Adrenal gland (tissue), 12 donors: Measurements from ENCODE around the gene CEP112. TPM values are rescaled to one million over a fixed set of nuclear protein-coding genes. Genes with fewer than 3 reads are reported as not detected.

ENCODE experiments used
- DNase-seq, 7 donors: peaks; one replicate each; pipeline ENCODE4 v3.0.0-alpha.2; 2019 to 2020
- H3K27ac ChIP-seq, 5 donors: fragments of 200-600 bp; sonication (generic) in 4 of 5; 1 replicate in 3 of 5; 2 replicates in 2 of 5; pipeline versions ENCODE4 v1.5.1 to v1.8.0; 2016 to 2020; ENCODE audit warnings: mild to moderate bottlenecking in 1 of 5
- H3K27me3 ChIP-seq: fragments of 200-600 bp; 2 replicates; pipeline ENCODE4 v1.8.0; 2021
- H3K36me3 ChIP-seq, 2 donors: fragments of 200-600 bp; replicated peaks in 1 of 2; 1 replicate in 1 of 2; 2 replicates in 1 of 2; pipeline versions ENCODE4 v1.5.1 to v1.8.0; 2018 to 2022
- H3K4me1 ChIP-seq, 2 donors: fragments of 200-600 bp; replicated peaks in 1 of 2; 1 replicate in 1 of 2; 2 replicates in 1 of 2; pipeline versions ENCODE4 v1.5.1 to v1.8.0; 2018 to 2021
- H3K4me3 ChIP-seq, 4 donors: fragments of 200-600 bp; sonication (generic) in 3 of 4; one replicate each; pipeline ENCODE4 v1.5.1; 2016 to 2018
- H3K9me3 ChIP-seq, 3 donors: fragments of 200-600 bp; sonication (generic) in 1 of 3; replicated peaks in 1 of 3; 1 replicate in 2 of 3; 2 replicates in 1 of 3; pipeline versions ENCODE4 v1.5.1 to v1.8.0; 2016 to 2021
- CTCF ChIP-seq, 6 experiments: fragments of 450-650 bp in 4 of 6; fragments of 200-600 bp in 2 of 6; sonication (generic) in 1 of 6; IDR thresholded peaks; 1 replicate in 5 of 6; 2 replicates in 1 of 6; pipeline versions ENCODE4 v1.5.1 to v1.8.0; 2016 to 2021; ENCODE audit warnings: antibody characterized with exemption in 6 of 6, mild to moderate bottlenecking in 2 of 6, moderate library complexity in 1 of 6
- POLR2A ChIP-seq, 2 donors: fragments of 450-650 bp; IDR thresholded peaks; one replicate each; pipeline ENCODE4 v1.6.1; 2017; ENCODE audit warnings: antibody characterized with exemption in 2 of 2, mild to moderate bottlenecking in 2 of 2, moderate library complexity in 1 of 2
- WGBS, 4 donors: extraction: QIAGEN DNeasy Blood & Tissue Kit in 2 of 4; methylation state at CpG; one replicate each; pipeline versions ENCODE4 v1.1.5 to v1.1.7; 2013 to 2017; 5-methylcytosine and 5-hydroxymethylcytosine counted together
- intact Hi-C, 2 donors: fragments of 100-400 bp; cut with DNase I; formaldehyde crosslinking; loops; one replicate each; pipeline versions ENCODE4 v1.14.1 to v1.15.0; 2022 to 2023
- polyA plus RNA-seq, 3 donors: library from polyadenylated mRNA; stranded (reverse); fragments of 200-250 nt in 2 of 3; fragments of 350-450 nt in 1 of 3; fragmentation: Illumina TruSeq in 1 of 3; extraction: RNeasy Lipid Tissue Mini Kit (QIAGEN cat#74804) in 1 of 3; gene quantifications; one replicate each; pipeline ENCODE4 v1.2.3, GENCODE V29; 2013 to 2014
- total RNA-seq, 9 donors: library from RNA; depleted of rRNA in 4 of 9; stranded (reverse); fragments of >200 nt in 4 of 9; fragments of 120-200 nt in 1 of 9; fragmentation: NEBNext Ultra II Directional in 1 of 9; extraction: Animal tissue kit (Norgen Biotek cat#: 25700) in 1 of 9; gene quantifications; one replicate each; pipeline versions ENCODE4 v1.1.0 to v1.2.4, GENCODE V29; 2013 to 2023
- donor health status: healthy with polysubstance abuse.
- donor health status: Bipolar disorder and iron deficiency.
- donor health status: DM: yes; HTN: yes; CAD: no.
- donor health status: DM: no; HTN: no; CAD: no.
- donor health status: DM: no; HTN: no; CAD: no.
- donor health status: DM: yes; HTN: yes; CAD: no.

The CEP112 gene
- total and polyA plus RNA-seq, 12 donors = 4.2 to 24.1 (median 9.6) TPM

DNA sequence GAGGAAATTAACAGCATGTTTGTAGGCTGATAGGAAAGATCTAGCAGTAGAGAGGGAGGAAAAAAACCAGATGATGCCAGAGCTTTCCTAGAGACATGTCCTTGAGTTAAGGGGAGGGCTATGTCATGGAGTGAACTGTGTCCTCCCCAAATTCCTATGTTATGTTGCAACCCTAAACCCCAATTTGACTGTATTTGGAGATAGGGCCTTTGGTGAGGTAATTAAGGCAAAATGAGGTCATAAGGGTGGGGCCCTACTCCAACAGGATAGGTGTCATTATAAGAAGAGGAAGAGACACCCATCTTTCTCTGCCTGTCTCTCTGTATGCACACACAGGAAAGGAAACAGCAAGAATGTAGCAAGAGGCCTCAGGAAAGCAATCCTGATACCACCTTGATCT is 435.2 kb downstream of the CEP112 start:
- H3K36me3 ChIP-seq = no peaks in the 10 kb centered on the region
- peaks cover 8 to 10% of the 10 kb centered on the region in 2 donors for H3K4me1 ChIP-seq
- no peak for TF ChIP-seq POLR2A (IDR thresholded peaks at IDR 0.05)
- no peak for TF ChIP-seq CTCF (IDR thresholded peaks at IDR 0.05)
- intact Hi-C loops = no loop called here
- H3K9me3 ChIP-seq = no peaks in the 10 kb centered on the region
- no peak overlapping the region for H3K27ac ChIP-seq
- DNase-seq = no peak
- no peaks in the 10 kb centered on the region for H3K27me3 ChIP-seq
- H3K4me3 ChIP-seq = no peak overlapping the region

DNA sequence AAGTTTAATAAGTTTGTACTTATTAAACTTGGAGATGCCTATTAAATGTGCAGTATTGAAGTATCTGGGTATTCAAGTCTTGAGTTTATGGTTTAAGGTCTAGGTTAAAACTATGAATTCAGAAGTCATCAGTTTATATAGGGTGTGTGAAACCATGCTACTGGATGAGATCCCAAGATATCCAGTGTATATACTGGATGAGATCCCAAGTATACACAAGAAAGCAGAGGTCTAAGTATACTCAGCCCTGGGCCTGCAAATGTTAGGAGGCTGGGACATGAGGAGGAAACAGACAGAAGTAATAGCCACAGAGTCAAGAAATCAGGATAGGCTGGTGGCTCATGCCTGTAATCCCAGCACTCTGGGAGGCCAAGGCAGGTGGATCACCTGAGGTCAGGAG is 436.1 kb downstream of the CEP112 start:
- Histone ChIP-seq H3K27ac (no peak overlapping the region), H3K27me3 (no peaks in the 10 kb centered on the region), H3K9me3 (no peaks in the 10 kb centered on the region), H3K4me3 (no peak overlapping the region), H3K36me3 (no peaks in the 10 kb centered on the region), H3K4me1 (peaks cover 8 to 18% of the 10 kb centered on the region in 2 donors)
- intact Hi-C loops = no loop called here
- TF ChIP-seq CTCF (IDR thresholded peaks at IDR 0.05) = no peak
- no peak for TF ChIP-seq POLR2A (IDR thresholded peaks at IDR 0.05)
- no peak for DNase-seq

- DNase-seq = no peak
- Histone ChIP-seq H3K9me3 (no peaks in the 10 kb centered on the region), H3K27ac (no peak overlapping the region), H3K4me1 (peaks cover 12 to 27% of the 10 kb centered on the region in 2 donors), H3K27me3 (no peaks in the 10 kb centered on the region), H3K36me3 (no peaks in the 10 kb centered on the region), H3K4me3 (no peak overlapping the region)
- intact Hi-C loops = no loop called here
- 89 to 98% (median 96%) methylated on average over 7 of the region's 7 CpGs for WGBS, 4 donors
- TF ChIP-seq CTCF (IDR thresholded peaks at IDR 0.05) (no peak), POLR2A (IDR thresholded peaks at IDR 0.05) (no peak)
Observed at GRCh38 chr17:65754630-65755029, 437.3 kb downstream of the CEP112 start.

DNA sequence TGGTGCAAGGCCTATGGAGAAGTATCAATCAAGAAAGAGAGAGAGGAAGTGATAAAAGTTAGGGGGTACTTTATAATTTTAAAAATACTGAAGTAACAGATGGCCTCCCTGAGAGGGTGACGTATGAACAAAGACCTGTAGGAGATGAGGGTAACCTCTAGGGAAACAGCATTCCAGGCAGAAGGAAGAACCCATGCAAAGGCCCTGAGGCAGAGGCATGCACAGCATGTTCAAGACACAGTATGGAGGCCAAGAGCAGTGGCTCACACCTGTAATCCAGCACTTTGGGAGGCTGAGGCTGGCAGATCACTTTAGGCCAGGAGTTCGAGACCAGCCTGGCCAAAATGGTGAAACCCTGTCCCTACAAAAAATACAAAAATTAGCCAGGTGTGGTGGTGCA is 437.9 kb downstream of the CEP112 start:
- intact Hi-C loops = no loop called here
- DNase-seq = no peak
- Histone ChIP-seq H3K4me1 (peaks cover 12 to 29% of the 10 kb centered on the region in 2 donors), H3K9me3 (no peaks in the 10 kb centered on the region), H3K27me3 (no peaks in the 10 kb centered on the region), H3K4me3 (no peak overlapping the region), H3K36me3 (no peaks in the 10 kb centered on the region), H3K27ac (no peak overlapping the region)
- WGBS, 4 donors = 88 to 97% (median 95%) methylated on average over 2 of the region's 2 CpGs
- TF ChIP-seq POLR2A (IDR thresholded peaks at IDR 0.05) = no peak
- no peak for TF ChIP-seq CTCF (IDR thresholded peaks at IDR 0.05)
